ENCODE results near the gene MYO5C.

Gene MYO5C

GRCh38 chr15:52261498-52262242, 33.9 kb downstream of the MYO5C start:
- Histone ChIP-seq H3K9ac (no peak overlapping the region; the same call in 1 of the 2 replicates), H3K4me1 (peaks cover 26% of the 10 kb centered on the region), H3K4me2 (peak overlapping the region; percentile 27), H3K4me3 (no peak overlapping the region), H3K27me3 (no peaks in the 10 kb centered on the region), H4K20me1 (peaks cover 18% of the 10 kb centered on the region), H3K27ac (no peak overlapping the region), H3K9me3 (no peaks in the 10 kb centered on the region), H3K36me3 (peaks cover 67% of the 10 kb centered on the region)
- no peak for TF ChIP-seq Cebpa-rat (IDR thresholded peaks at IDR 0.05)

- no peak overlapping the region for H3K4me2 ChIP-seq
These were observed 34.6 kb downstream of the MYO5C start for GRCh38 chr15:52261026-52261425.

DNA sequence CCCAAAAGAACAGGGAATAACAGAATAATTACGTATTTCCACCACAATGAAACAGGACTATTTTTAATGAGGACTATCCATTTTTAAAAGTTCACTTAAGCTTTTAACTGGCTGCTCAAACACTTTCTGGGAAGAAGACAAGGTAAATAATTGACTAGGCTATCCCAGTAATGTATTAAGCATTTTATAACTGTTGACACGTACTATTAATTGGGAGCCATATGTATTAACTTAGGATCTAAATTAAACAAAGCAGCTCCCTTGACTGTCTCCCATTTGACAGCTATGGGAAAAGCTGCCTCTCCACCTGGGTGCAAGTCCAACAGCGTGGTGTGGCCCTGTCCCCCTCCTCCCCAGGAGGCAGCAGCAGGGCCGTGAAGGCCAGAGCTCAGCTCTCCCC, 36.1 kb downstream of the MYO5C start:
- TF ChIP-seq Cebpa-rat (IDR thresholded peaks at IDR 0.05), result no peak
- H3K27ac ChIP-seq, result no peak overlapping the region
- peaks cover 38% of the 10 kb centered on the region for H3K4me1 ChIP-seq

More at GRCh38 chr15:52261026-52261425, 34.6 kb downstream of the MYO5C start:
- Histone ChIP-seq H3K27ac (no peak overlapping the region), H3K9ac (no peak overlapping the region), H3K4me1 (peaks cover 29% of the 10 kb centered on the region), H3K27me3 (no peaks in the 10 kb centered on the region), H4K20me1 (peaks cover 18% of the 10 kb centered on the region), H3K9me3 (no peaks in the 10 kb centered on the region), H3K4me3 (no peak overlapping the region), H3K36me3 (peaks cover 63% of the 10 kb centered on the region)
- no peak for TF ChIP-seq Cebpa-rat (IDR thresholded peaks at IDR 0.05)

GRCh38 chr15:52258461-52258860, 37.1 kb downstream of the MYO5C start:
- Histone ChIP-seq H3K4me3 (no peak overlapping the region), H3K9me3 (no peaks in the 10 kb centered on the region), H3K36me3 (peaks cover 55% of the 10 kb centered on the region), H3K4me1 (peaks cover 44% of the 10 kb centered on the region), H4K20me1 (peaks cover 18% of the 10 kb centered on the region), H3K27ac (no peak overlapping the region), H3K4me2 (no peak overlapping the region), H3K9ac (no peak overlapping the region), H3K27me3 (no peaks in the 10 kb centered on the region)
- TF ChIP-seq Cebpa-rat (IDR thresholded peaks at IDR 0.05), result no peak

More for the DNA sequence above, 36.1 kb downstream of the MYO5C start:
- peaks cover 57% of the 10 kb centered on the region for H3K36me3 ChIP-seq
- no peak overlapping the region for H3K4me3 ChIP-seq
- H3K27me3 ChIP-seq, result no peaks in the 10 kb centered on the region
- H3K9me3 ChIP-seq, result no peaks in the 10 kb centered on the region
- H3K4me2 ChIP-seq, result no peak overlapping the region
- H4K20me1 ChIP-seq, result peaks cover 18% of the 10 kb centered on the region
- no peak overlapping the region for H3K9ac ChIP-seq

DNA sequence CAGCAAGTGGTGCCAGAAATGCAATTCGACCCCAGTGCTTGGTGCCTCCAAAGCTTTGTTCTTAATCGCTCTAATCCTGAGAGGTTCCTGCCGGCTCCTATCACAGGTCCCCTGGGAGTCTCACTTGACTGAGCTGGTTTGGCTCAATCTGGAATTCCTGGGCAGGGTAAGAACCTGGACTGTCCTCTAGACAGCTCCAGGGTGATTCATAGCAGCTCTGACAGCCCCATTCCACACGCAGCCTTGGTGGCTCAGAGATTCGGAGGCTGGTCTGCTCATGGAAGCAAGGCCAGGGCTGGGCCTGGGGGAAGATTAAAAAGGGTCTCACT, 37.9 kb downstream of the MYO5C start:
- TF ChIP-seq Cebpa-rat (IDR thresholded peaks at IDR 0.05), result no peak
- Histone ChIP-seq H3K27me3 (no peaks in the 10 kb centered on the region), H3K36me3 (peaks cover 55% of the 10 kb centered on the region), H3K9me3 (no peaks in the 10 kb centered on the region), H3K4me2 (peak overlapping the region; percentile 42), H3K27ac (no peak overlapping the region), H3K4me1 (peaks cover 44% of the 10 kb centered on the region), H4K20me1 (peaks cover 18% of the 10 kb centered on the region), H3K9ac (no peak overlapping the region), H3K4me3 (no peak overlapping the region)

GRCh38 chr15:52256930-52257733, 38.5 kb downstream of the MYO5C start:
- TF ChIP-seq Cebpa-rat (IDR thresholded peaks at IDR 0.05), result no peak
- no peaks in the 10 kb centered on the region for H3K9me3 ChIP-seq
- H3K36me3 ChIP-seq, result peaks cover 53% of the 10 kb centered on the region
- H3K27ac ChIP-seq, result no peak overlapping the region
- peak overlapping the region; percentile 42 for H3K4me2 ChIP-seq
- peaks cover 39% of the 10 kb centered on the region for H3K4me1 ChIP-seq
- no peak overlapping the region for H3K9ac ChIP-seq
- H4K20me1 ChIP-seq, result peaks cover 18% of the 10 kb centered on the region
- H3K4me3 ChIP-seq, result no peak overlapping the region
- no peaks in the 10 kb centered on the region for H3K27me3 ChIP-seq

DNA sequence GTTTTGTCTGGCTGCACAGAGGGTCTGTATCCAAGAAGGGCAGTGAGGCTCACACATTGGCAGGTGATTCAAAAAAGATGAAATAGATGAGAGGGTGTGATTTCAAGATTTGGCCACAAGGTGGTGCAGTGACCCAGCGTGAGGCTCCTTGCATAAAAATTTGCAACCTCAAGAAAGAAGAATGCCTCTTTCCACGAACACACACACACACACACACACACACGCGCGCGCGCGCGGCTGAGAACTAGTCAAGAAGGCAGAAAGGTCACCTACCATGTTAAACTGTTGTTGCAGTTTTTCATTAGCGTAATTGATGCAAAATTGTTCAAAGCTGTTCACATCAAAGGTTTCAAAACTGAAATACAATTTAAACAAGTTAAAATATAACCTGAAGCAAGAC, 39.2 kb downstream of the MYO5C start:
- no peaks in the 10 kb centered on the region for H3K9me3 ChIP-seq
- peaks cover 54% of the 10 kb centered on the region for H3K36me3 ChIP-seq
- H3K27ac ChIP-seq, result no peak overlapping the region
- peaks cover 17% of the 10 kb centered on the region for H4K20me1 ChIP-seq
- H3K27me3 ChIP-seq, result no peaks in the 10 kb centered on the region
- H3K4me3 ChIP-seq, result no peak overlapping the region
- no peak for TF ChIP-seq Cebpa-rat (IDR thresholded peaks at IDR 0.05)
- H3K9ac ChIP-seq, result no peak overlapping the region
- peaks cover 32% of the 10 kb centered on the region for H3K4me1 ChIP-seq
- peak overlapping the region; percentile 42; the same call in 1 of the 2 replicates for H3K4me2 ChIP-seq

- Histone ChIP-seq H3K27me3 (no peaks in the 10 kb centered on the region), H3K36me3 (peaks cover 54% of the 10 kb centered on the region), H3K27ac (no peak overlapping the region), H3K4me2 (no peak overlapping the region), H3K9me3 (no peaks in the 10 kb centered on the region), H4K20me1 (peaks cover 13% of the 10 kb centered on the region), H3K9ac (no peak overlapping the region), H3K4me3 (no peak overlapping the region), H3K4me1 (peaks cover 32% of the 10 kb centered on the region)
- TF ChIP-seq Cebpa-rat (IDR thresholded peaks at IDR 0.05), result no peak
These were observed 39.7 kb downstream of the MYO5C start for GRCh38 chr15:52255935-52256334.

GRCh38 chr15:52255008-52255407, 40.6 kb downstream of the MYO5C start:
- H3K4me3 ChIP-seq, result no peak overlapping the region
- H3K9me3 ChIP-seq, result no peaks in the 10 kb centered on the region
- peak overlapping the region; percentile 22 for H3K4me2 ChIP-seq
- peaks cover 32% of the 10 kb centered on the region for H3K4me1 ChIP-seq
- H3K9ac ChIP-seq, result no peak overlapping the region
- no peak overlapping the region for H3K27ac ChIP-seq
- no peaks in the 10 kb centered on the region for H3K27me3 ChIP-seq
- H4K20me1 ChIP-seq, result peaks cover 12% of the 10 kb centered on the region
- no peak for TF ChIP-seq Cebpa-rat (IDR thresholded peaks at IDR 0.05)
- H3K36me3 ChIP-seq, result peaks cover 52% of the 10 kb centered on the region

- Histone ChIP-seq H3K4me2 (peak overlapping the region; percentile 13), H3K27ac (no peak overlapping the region; the same call in 1 of the 2 replicates), H3K4me1 (peaks cover 32% of the 10 kb centered on the region), H3K9ac (no peak overlapping the region), H3K9me3 (no peaks in the 10 kb centered on the region), H4K20me1 (peaks cover 12% of the 10 kb centered on the region), H3K36me3 (peaks cover 54% of the 10 kb centered on the region), H3K4me3 (no peak overlapping the region), H3K27me3 (no peaks in the 10 kb centered on the region)
- TF ChIP-seq Cebpa-rat (IDR thresholded peaks at IDR 0.05), result no peak
These were observed 41.2 kb downstream of the MYO5C start for GRCh38 chr15:52254391-52254790.

Measured in BLaER1 (cell line).